AG10803 (cell line): Measurements from ENCODE around the gene NAA15.
"Not testable (repeated sequence)": the region's sequence is repeated elsewhere in the genome, so short reads cannot be mapped to it uniquely, and the experiment has no call there.

Source experiments
- DNase-seq: peaks from one replicate; pipeline ENCODE4 v3.0.0; 2010; ENCODE audit warnings: low read depth
- H3K4me3 ChIP-seq: 2 replicates; pipeline ENCODE4 v1.5.1; 2011; ENCODE audit warnings: mild to moderate bottlenecking, low read length, control low read depth
- TF ChIP-seq, protein P1 (sequence below): conservative IDR thresholded peaks from 2 replicates; pipeline ENCODE4 v1.5.1; 2011; ENCODE audit warnings: mild to moderate bottlenecking, low read length, control low read depth, inconsistent platforms

NAA15 gene

DNA sequence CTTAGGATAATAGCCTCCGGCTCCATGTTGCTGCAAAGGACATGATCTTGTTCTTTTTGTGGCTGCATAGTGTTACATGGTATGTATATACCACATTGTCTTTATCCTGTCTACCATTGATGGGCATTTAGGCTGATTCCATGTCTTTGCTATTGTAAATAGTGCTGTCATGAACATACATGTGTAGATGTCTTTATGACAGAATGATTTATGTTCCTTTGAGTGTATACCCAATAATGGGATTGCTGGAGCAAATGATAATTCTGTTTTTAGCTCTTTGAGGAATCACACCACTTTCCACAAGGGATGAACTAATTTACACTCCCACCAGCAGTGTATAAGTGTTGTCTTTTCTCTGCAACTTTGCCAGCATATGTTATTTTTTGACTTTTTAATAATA is 157.2 kb downstream of the NAA15 start:
- TF ChIP-seq, protein P1, sequence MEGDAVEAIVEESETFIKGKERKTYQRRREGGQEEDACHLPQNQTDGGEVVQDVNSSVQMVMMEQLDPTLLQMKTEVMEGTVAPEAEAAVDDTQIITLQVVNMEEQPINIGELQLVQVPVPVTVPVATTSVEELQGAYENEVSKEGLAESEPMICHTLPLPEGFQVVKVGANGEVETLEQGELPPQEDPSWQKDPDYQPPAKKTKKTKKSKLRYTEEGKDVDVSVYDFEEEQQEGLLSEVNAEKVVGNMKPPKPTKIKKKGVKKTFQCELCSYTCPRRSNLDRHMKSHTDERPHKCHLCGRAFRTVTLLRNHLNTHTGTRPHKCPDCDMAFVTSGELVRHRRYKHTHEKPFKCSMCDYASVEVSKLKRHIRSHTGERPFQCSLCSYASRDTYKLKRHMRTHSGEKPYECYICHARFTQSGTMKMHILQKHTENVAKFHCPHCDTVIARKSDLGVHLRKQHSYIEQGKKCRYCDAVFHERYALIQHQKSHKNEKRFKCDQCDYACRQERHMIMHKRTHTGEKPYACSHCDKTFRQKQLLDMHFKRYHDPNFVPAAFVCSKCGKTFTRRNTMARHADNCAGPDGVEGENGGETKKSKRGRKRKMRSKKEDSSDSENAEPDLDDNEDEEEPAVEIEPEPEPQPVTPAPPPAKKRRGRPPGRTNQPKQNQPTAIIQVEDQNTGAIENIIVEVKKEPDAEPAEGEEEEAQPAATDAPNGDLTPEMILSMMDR, result no peak
- no peak overlapping the region for H3K4me3 ChIP-seq
- DNase-seq, result no peak

DNA sequence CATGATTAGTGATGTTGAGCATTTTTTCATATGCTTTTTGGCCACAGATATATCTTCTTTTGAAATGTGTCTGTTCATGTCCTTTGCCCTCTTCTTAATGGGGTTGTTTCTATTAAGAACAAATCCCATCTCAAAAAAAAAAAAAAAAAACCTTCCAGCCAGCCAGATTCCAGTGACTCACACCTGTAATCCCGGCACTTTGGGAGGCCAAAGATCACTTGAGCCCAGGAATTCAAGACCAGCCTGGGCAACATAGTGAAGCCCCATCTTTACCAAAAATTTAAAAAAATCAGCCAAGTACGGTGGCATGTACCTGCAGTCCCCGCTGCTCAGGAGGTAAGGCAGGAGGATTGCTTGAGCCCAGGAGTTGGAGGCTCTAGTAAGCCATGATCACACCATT is 157.7 kb downstream of the NAA15 start:
- TF ChIP-seq, protein P1, result no peak

DNA sequence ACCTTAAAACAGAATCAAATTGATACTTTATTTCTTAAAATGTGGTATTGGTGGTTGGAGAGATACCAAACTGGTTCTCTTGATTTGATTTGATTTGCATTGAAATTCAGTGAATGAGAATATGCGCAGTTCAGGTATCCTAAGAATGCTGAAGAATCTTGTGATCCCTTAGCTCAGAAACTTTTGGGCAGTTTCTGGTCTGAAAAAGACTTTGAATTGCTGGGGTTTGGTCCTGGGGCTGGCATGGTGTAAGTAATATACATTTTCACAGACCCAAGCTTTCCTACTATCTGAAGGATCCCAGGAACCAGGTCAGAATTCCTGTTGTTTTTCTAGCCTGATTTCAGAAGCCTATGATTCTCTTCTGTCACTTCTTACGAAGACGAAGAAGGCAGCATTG is 159.3 kb downstream of the NAA15 start:
- H3K4me3 ChIP-seq, result no peak overlapping the region
- DNase-seq, result no peak

More for the DNA sequence above, 157.7 kb downstream of the NAA15 start:
- DNase-seq, result no peak
- no peak overlapping the region for H3K4me3 ChIP-seq

DNA sequence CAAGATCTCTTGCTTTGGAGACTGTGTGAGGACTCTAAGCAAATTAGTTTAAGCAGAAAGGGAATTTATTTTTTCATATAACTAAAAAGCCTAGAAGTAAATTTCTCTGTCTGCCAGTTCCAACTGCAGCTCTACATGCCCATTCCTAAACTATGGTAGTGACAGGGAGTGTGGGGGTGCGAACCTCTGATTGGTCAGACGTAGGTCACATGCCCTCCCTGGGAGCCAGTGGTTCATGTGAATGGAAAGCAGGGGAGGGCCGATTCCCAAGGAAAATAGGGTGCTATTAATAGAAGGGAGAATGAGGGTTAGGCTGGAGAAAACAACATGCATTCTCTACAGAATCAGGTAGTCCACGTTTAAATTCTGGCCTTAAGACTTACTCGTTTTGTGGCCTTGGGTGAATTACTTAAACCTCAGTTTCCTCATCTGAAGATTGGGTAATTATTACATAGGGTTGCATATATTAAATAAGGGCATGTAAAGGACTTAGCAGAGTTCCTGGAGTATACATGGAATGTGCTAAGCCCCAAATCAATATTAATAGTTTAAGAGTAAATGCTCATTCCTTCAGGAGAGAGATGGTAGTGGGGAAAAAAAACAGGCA is 159.8 kb downstream of the NAA15 start:
- TF ChIP-seq, protein P1, result no peak
- H3K4me3 ChIP-seq, result no peak overlapping the region
- DNase-seq, result no peak

More for the DNA sequence above, 159.3 kb downstream of the NAA15 start:
- TF ChIP-seq, protein P1, result no peak

DNA sequence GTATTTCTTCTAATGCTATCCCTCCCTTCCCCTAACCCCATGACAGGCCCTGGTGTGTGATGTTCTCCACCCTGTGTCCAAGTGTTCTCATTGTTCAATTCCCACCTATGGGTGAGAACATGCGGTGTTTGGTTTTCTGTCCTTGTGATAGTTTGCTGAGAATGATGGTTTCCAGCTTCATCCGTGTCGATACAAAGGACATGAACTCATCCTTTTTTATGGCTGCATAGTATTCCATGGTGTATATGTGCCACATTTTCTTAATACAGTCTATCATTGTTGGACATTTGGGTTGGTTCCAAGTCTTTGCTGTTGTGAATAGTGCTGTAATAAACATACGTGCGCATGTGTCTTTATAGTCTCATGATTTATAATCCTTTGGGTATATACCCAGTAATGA is 163.2 kb downstream of the NAA15 start:
- not testable (repeated sequence) for DNase-seq, H3K4me3 ChIP-seq

DNA sequence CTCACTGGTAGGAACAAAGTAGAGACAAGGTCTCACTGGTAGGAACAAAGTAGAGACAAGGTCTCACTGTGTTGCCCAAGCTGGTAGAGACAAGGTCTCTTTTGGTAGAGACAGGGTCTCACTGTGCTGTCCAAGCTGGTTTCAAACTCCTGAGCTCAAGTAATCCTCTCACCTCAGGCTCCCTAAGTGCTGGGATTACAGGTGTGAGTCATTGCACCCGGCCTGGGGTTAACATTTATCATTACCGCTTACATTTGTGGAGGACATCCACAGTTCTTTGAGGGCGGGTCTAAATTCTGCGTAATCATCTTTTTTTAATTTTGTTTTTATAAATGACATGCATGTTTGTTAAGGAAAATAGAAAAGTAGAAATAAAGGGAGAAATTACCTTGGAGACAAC is 164.6 kb downstream of the NAA15 start:
- TF ChIP-seq, protein P1, result no peak
- no peak overlapping the region for H3K4me3 ChIP-seq

DNA sequence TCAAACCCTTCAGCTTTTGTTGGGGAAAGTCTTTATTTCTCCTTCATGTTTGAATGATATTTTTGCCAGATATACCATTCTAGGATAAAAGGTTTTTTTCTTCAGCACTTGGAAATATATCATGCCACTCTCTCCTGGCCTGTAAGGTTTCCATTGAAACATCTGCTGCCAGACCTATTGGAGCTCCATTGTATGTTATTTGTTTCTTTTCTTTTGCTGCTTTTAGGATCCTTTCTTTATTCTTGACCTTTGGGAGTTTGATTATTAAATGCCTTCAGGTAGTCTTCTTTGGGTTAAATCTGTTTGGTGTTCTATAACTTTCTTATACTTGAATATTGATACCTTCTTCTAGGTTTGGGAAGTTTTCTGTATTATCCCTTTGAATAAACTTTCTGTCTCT is 167.5 kb downstream of the NAA15 start:
- not testable (repeated sequence) for DNase-seq

More for the DNA sequence above, 164.6 kb downstream of the NAA15 start:
- no peak for DNase-seq

DNA sequence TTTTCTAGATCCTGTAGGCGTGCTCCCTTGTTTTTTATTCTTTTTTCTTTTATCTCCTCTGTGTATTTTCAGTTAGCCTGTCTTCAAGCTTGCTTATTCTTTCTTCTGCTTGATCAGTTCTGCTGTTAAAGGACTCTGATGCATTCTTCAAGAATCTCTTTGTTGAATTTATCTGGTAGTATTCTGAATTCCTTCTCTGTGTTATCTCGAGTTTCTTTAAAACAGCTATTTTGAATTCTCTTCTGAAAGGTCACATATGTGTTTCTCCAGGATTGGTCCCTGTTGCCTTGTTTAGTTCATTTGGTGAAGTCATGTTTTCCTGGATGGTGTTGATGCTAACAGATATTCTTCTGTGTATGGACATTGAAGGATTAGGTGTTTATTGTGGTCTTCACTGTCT is 167.9 kb downstream of the NAA15 start:
- no peak overlapping the region for H3K4me3 ChIP-seq
- DNase-seq, result no peak
- TF ChIP-seq, protein P1, result no peak

More for the DNA sequence above, 167.5 kb downstream of the NAA15 start:
- not testable (repeated sequence) for H3K4me3 ChIP-seq
